Measurements from ENCODE around the gene ATXN1.

ATXN1 gene

DNA sequence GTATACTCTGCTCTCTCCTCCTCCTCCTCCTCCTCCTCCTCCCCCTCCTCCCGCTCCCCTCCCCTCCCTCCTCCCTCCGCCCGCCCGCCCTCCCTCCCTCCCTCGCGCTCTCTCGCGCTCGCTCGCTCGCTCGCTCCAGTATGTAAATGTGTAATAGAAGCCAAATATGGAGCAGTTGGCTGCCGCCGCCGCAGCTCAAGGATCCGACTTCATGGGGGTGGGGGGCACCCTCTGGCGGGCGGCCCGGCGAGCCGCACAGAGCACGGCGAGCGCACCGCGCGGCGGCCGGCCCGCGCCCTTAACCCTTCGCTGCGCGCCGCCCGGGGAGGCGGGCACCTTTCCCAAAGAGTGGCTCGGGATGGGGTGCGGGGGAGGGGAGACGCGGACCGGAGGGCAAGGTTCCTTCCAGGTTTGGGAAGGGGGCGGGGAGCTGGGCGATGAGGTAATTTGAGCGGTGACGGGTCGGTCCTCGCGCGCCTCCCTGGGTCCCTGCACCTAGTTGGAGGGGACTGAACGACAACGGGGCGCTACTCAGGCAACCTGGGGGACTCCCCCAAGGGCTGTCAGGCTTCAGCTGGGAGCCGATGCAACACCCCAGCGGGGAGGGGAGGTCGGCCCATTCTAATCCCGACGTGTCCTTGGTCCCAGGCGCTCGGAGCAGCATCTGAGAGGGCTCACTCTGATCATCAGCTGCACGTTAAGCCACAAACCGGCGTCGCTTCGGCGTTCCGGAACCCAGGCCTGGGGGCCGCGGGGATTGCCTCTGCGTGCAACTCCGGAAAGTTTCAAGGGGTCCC, 409 bp upstream of the ATXN1 start:
- peak; percentile 96 for DNase-seq

DNA sequence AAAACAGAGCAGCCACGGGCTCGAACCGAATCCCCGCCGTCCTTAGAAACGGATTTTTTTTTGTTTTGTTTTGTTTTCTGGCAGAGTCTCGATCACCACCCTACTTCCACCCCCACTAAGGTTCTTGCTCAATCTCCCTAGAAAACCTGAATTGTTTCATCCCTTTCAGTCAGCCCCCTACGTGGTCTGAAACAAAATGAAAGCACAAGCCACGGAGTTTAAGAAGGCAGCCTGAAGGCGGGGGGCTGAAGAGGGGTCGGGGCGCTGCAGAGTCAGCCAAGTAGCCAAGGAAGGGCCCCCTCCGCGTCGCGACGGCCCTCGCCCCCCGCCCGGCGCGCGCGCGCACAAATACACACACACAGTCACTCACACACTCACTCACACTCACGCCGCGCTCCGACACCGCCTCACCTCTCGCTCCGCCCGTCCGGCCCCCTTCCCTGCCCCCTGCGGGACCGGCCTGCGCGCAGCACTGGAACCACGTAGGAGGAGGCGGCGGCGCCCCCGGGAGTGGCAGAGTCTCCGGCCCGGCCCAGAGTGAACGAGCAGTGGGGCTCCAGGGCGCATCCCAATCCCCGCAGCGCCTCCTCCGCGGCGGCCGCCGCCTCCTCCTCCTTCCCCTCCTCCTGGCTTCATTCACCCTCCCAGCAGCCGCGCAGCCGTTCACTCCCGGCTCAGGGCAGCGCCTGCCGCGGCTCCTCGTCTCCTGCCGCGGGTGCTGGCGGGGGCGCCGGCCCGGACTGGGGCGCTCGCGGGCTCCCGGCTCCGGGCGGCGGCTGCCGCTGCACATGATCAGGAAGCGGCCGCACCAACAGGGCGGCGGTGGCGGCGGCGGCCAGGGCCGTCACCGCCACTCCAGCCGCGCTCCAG, 1.4 kb downstream of the ATXN1 start:
- peak; percentile 91 for DNase-seq

DNA sequence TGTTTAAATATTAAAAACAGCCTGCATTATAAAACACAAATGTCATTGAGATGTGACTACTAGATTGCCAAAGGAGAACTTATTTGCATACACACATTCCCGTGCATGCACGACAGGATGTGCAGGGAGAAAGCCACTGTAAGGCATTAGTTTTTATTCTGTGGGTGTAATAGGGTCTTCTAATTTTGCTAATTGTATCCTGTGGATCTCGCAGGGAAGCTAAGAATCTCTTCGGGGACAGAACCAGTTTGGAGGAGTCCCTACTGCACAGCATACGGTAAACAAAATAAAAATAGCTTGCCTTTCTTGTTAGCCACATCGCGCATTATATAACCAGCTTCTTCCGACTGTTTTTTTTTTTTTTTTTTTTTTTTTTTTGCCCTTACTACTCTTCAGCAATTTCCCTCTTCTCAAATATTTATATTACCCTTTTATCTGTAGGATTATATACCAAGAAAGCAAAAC, 2.0 kb downstream of the ATXN1 start:
- DNase-seq: no peak

DNA sequence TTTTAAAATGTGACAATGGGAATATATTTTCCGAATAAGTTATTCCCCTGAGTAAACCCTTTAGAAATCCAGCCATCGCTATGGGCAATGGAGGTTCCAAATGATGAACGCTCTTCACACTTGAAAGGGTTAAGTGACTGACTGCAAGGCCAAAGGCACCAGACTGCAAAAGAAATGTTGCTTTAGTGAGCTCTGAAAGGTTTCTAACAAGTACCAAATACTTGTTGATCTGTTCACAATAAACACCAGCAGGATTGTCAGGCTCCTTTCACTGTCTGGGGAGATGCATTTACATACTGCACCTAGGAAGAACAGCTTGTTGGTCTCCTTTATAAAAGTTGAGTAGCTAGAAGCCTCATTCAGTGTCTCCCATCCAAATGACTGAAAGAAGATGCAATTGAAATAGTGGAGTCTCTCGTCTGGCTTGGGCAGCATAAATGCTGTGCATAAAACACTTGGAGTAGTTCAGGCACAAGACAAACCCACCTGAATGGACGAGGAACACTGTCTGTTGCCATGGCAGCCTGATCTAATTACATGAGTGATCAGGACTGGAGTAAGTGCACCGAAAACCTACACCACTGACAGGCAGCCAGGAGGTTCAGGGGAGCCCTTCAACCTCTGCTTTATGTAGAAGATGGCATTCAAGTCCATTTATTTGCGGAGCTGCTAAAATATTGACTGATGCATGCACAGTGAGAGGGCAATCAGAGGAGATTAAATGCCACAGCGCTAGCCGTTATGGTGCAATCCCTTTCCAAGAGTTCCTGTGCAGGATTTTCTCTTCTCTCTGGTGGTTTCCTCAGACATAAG, 2.9 kb downstream of the ATXN1 start:
- peak; percentile 85 for DNase-seq

DNA sequence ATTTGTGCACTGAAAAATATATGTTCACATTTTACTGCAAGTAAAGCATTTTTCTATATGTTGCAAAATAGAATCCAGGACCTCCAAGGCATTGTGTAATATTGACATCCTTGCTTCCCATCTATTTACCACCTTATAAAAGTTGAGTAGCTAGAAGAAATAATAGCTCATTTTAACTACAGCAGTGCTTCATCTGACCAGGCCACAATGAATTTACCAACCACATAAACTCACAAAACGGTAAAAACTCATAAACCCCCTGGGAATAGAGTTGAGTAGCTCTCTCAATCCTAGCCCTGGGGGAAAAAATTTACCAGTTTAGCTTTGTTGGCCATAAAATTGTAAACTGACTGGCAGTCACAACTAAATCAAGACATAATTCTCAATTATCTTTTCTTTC, 3.9 kb downstream of the ATXN1 start:
- no peak for DNase-seq

DNA sequence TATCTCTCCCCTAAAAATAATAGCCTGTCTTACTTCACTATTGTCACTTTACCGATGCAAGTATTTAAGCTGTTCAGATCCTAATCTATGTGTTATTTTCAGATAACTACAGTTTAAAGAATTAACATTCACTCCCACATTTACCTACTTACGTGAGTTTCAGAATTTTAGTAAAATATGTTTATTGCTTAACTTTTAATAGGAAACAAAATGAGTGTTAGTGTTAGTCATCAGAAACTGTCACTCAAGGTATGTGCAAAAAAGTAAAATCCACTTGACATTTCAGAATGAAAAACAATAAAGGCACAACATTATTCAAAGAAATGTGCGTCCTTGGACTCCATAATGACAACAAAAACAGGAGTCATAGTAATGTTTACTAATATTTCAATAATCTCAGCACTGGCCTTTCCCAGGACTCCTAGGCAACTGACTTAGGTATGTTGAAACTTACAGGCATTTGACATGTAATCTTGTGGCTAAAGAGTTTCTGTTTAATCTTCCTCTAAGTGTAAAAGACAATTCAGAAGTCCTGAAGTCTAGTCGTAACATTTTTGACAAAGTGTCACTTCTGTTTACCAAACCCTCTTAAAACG, 4.5 kb downstream of the ATXN1 start:
- no peak for DNase-seq

DNA sequence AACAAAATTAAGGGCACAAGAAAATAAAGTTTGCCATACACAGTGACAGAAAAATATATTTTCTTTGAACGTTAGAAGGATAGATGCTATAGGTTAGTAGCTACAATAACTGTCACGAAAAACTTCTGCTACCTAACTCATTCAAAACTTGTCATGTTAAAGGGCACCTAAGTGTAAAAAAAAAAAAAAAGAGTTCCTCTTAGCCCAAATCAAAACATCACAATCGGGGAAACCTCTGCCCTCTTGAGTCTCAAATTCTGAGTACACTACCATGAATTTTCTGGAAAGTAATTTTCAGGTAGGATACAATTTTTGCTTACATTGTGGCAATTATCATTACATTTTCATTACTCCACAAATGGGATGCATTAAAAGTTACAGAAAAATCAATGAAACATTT, 5.7 kb downstream of the ATXN1 start:
- DNase-seq: no peak

DNA sequence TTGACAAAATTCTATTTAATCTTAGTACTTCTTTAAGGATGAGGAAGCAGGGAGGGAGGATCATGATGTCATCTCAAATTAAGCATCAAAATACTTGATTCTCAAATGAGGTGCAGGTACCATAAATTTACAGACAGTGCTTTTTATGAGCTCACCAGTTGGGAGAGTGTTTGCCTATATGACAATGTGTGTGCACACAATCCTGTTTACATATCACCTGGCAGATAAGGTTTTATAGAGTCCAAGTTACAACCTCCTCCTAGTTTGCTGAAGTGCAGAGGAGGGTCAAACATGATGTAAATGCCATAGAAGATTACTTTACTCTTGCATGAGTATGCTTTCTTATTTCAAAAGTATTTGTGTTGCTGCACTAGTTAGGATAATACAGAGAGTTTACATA, 6.4 kb downstream of the ATXN1 start:
- no peak for DNase-seq

DNA sequence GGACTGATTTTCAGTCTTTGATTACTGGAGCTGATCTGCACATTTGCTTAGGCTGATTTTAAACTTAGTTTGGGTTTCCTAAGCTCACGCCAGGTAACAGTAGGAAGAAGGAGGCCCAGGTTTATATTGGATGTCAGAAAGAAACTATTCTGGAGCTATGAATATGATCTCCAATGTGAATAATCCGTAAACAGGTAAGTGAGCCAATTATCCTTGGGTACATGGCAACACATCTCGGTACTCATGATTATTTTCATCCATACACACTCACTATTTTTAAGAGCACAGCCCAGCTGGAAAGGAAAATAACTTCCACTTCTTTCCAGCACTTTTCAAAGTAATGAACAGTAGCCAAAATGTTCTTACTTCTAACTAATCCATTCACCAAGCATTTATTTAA, 7.0 kb downstream of the ATXN1 start:
- no peak for DNase-seq

DNA sequence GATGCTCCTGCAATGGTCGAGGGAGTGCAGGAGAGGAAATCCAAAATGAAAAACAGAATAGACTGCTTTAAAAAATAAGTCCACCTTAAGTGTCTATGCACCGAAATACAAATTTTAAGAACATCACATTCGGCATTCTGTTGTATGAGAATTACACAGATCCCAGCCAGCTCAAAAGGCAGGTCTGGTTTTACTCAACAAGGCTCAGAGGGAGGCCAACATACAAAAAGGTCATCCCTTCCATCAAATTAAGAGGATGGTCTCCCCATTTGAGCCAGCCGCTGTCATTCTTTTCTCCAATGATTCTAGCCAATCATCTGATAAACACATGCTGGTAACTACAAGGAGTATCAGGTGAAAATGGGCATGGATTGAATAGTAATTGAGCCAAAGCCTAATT, 7.9 kb downstream of the ATXN1 start:
- no peak for DNase-seq

DNA sequence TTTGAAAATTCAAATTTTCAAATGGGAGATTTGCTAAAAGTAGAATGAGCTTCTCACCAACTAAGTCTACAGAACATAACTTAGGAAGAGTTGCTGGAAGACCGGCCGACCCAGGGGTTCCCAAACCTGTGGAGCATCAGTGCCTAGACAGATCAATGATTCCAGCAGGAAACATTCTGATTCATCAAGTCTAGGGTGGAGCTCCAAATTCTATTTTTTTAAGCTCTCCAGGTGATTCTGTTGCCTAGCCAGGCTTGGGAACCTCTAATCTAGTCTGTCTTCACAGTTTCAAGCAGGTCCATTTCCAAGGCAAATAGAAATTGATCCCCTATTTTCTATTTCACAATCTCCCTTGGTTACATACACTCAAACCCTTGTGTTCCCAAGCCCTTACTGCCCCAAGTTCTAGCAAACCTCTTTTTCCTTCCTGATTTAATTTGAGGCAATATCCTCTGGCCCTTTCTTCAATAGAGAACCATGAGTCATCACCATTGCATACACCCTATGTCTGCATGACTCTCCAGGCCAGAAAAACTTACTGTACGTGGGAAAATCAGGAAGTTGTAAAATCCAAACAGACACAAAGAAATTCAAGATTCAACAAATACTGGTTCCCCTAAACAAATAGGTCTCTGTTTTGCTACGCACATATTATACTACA, 8.9 kb downstream of the ATXN1 start:
- no peak for DNase-seq

DNA sequence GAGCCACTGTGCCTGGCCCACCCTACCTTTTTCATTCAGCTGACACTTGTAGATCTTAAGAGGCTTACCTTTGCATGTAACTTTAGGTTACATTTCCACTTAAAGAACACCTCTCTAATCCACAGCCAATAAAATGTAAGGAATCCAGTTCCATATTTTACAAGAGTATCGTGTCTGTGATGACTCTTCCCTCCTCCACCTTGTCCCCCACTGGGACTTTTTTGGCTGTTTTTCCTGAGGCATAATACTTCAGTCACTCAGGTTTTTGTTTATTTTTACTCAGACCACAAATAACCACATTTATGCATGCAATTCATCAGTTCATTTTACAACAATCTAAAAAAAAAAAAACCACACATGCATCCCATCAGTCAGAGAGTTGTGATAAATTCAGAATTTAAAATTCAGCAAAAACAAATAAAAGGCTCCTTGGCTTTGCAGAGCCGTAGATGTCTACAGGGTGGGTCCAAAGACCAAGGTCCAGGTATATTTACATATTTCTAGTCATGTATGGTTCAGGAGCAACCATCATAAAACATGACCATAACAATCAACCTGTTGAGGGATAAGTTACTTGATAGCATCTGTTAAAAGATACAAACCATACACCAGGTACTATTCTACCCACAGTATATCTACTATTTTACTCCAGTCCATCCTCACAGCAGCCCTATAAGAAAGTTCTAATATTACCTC, 9.9 kb downstream of the ATXN1 start:
- DNase-seq: no peak

DNA sequence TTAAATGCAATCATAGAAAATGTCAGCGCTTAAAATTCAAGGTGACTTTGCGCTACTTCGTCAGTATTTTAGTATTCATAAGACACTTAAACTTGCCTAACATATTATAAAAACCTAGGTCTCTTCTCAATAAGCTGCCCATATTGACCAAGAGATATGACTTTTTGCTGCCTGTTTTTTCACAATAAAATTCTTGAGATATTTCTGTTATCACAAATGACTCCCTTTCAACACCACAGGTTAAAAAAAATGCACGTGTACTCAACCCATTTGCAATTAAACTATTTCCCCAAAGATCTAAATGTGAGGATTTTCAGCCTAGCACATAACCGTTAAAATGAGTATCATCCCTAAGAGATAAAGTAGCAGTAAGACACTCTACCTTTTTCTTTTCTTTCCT, 10.7 kb downstream of the ATXN1 start:
- no peak for DNase-seq

DNA sequence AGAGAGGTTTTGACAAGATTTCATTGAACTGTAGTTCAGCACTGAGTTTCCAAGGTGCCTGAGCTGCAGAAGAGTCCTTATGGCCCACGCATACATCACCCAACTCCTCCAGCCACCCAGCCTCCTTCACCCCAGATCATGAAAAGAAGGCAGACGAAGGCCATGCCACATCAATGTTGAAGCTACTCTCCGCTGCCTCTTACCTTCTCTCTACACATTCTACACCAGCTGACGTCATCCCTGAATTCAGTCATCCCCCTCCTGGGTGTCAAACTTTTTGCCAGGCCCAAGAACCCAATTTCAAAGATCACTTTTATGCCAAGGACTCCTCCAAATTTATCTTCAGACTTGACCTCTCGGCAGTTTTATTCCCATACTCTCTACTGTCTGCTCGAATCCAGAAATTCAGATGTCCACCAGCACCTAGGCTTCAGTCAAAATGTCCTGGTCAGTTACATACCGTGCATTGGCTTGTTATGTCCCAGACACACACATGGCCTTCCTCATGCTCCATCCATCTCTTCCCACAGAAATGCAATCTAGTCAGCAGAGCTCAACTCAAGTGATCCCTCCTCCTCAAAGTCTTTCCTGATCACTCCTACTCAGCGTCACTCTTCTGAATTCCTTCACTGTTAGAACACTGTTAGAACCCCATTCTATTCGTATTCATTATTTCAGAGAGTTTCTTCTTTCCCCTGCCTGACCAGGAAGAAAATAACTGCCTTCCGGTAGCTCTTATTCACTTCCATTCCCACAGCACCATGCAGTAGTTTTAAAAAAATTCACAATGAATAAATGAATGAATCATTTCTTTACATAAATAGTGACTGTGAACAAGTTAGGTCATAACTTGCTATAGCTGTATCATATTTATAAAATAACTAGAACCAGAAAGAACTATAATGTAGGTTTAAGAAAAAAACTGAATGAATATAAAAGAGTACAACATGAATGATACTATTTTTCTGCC, 11.5 kb downstream of the ATXN1 start:
- DNase-seq: no peak

DNA sequence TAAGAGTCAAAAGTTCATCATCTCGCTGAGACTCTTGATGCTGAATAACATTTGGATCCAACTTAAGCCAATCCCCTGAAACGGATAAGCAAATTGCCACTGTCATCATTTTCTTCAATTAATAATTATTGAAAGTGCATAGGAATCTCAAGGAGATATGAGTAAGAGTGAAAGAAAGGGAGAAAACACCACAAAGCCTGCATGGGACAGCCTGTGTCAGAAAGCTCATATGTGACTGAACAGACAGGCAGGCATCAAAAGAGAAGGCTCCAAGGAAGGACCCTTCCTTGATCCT, 13.3 kb downstream of the ATXN1 start:
- no peak for DNase-seq

DNA sequence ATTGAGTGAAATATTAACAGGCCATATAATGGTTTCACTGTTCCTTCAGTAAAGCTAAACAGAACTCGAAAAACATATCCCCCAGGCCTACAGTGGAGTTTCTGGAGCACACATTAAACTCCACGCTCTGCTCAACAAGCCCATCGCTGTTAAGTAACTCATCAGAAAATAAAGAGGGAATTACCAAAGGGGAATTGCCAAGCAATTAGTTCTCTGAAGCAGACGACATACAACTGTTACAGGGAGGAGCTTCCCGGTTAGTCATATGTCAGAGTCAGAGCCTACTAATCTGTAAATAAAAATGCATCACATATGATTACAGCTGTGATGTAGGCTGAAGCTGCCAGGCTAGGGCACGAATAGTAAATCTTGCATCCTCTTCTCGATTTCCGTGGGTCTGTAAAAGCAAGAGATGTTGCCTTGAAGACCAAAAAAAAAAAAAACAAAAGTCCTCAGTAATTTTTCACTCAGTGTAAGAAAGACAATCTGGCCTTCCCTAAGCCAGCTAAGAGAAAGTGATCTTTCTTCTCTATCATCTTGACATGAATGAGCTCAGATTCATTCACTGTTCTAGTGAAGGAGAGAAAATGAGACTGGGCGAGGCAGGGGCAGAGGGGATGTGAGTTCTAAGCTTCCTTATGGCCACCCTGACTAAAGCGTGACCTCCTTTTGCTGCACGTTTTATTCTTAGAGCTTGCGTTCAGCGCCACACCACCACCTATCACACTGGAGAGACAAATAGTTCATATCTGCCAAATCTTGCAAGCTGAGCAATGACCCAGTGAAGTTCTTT, 13.8 kb downstream of the ATXN1 start:
- DNase-seq: no peak

DNA sequence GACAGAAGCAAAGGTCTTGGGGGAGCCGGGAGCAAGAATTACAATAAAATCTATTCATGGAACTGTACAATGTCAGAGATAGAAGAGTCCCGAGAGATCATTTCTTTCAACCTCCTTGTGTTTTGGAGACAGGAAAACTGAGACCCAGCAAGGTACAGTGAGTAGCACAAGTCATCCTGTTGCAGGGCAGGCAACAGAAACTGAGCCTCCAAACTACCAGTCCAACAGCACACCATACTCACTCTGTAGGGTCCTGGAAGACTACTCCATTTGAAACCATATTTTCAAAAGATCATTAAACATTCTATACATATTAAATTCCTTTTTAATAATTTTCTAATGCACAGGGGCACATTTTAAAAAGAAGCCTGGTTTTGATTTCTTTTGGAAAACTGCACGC, 14.4 kb downstream of the ATXN1 start:
- no peak for DNase-seq

DNA sequence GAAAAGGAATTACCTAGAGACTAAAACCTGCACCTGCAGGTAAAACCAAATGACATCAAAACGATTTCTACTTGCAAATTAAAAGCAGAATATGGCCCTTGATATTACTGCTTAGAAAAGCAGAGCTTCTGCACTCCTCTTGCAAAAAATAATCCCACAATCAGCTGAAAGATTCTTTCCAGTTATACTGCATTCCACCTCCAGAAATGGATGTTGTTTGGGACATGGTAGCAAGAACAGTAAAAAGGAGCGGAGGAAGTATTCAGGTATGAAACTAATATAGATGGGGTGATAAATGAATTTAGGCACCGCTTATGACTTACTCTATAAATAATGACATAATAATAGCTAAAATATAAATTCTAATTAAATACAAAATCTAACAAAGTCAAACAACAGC, 14.9 kb downstream of the ATXN1 start:
- DNase-seq: no peak

DNA sequence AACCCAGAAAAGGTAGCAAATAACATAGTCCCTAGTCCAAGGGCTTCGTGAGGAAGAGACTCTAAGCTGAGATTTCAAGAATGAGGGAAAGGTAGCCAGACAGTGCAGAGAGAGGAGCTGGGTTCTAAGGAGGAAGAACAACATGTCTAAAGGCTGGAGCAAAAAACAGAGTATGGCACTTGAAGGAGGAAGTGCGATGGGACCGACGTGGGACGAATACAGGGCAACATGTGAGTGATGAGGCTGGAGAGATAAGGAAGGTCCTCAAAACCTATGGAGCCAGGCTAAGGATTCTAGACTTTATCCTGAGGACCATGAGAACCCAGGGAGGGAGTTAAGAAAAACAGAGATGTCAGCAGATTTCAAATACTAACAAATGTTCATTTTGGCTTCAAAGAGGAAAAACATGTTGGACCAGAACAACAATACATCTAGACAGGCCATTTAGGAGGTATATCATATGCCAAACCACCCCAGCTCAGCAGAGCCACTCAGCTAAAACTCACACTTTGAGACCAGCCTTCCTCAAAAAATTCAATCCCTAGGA, 17.5 kb downstream of the ATXN1 start:
- no peak for DNase-seq

DNA sequence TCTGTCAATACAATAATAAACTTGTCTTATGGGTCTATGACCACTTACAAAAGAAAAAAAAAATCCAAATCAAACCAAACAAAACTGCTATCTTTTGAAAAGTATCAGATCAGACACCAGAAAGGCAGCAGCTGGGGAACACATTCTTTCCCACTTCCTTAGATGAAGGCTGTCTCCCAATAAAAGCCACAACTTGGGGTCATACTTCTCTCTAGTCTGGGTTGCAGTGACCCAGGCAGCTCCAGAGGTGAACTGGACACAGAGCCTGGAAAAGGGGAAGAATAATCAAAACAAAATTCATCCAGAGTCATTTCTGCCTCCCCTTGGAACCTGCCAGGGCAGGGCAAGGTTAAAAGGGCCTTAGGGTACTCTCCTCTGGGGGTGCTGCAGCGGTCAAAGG, 19.1 kb downstream of the ATXN1 start:
- no peak for DNase-seq

All from islet precursor cell (in vitro differentiated cells).